Trophoblast cell (in vitro differentiated cells and primary cell): Measurements from ENCODE around the gene TSKU.

Experiments used
- DNase-seq, 2 donors: peaks; one replicate each; pipeline ENCODE4 v3.0.0-alpha.2; 2016
- H2AFZ ChIP-seq: 2 replicates; pipeline ENCODE4 v1.6.1; 2013; ENCODE audit warnings: low read length, moderate library complexity, mild to moderate bottlenecking; ENCODE audit not compliant: insufficient read depth, poor library complexity
- H2AK5ac ChIP-seq: 2 replicates; pipeline ENCODE4 v1.6.1; 2013; ENCODE audit warnings: mild to moderate bottlenecking, low read length
- H2BK120ac ChIP-seq: 2 replicates; pipeline ENCODE4 v1.6.1; 2013; ENCODE audit warnings: low read length, mild to moderate bottlenecking, moderate library complexity; ENCODE audit not compliant: insufficient read depth, poor library complexity
- H2BK12ac ChIP-seq: 2 replicates; pipeline ENCODE4 v1.6.1; 2013; ENCODE audit warnings: mild to moderate bottlenecking, low read length, moderate library complexity
- H2BK5ac ChIP-seq: 2 replicates; pipeline ENCODE4 v1.6.1; 2013; ENCODE audit warnings: low read length, low read depth, moderate library complexity, mild to moderate bottlenecking; ENCODE audit not compliant: poor library complexity
- H3K14ac ChIP-seq: 2 replicates; pipeline ENCODE4 v1.6.1; 2013; ENCODE audit warnings: mild to moderate bottlenecking, low read length
- H3K18ac ChIP-seq: 2 replicates; pipeline ENCODE4 v1.6.1; 2013; ENCODE audit warnings: mild to moderate bottlenecking, low read length
- H3K23ac ChIP-seq: 2 replicates; pipeline ENCODE4 v1.6.1; 2013; ENCODE audit warnings: low read length
- H3K27ac ChIP-seq: 2 replicates; pipeline ENCODE4 v1.5.1; 2013; ENCODE audit warnings: low read depth, mild to moderate bottlenecking, inconsistent platforms, low read length, moderate library complexity
- H3K27me3 ChIP-seq: 2 replicates; pipeline ENCODE4 v1.6.1; 2013; ENCODE audit warnings: inconsistent platforms, mild to moderate bottlenecking, low read length, moderate library complexity; ENCODE audit not compliant: insufficient read depth
- H3K36me3 ChIP-seq, 2 experiments: 1 replicate in 1 of 2; 2 replicates in 1 of 2; pipeline ENCODE4 v1.6.1; 2013; ENCODE audit warnings: low read length in 2 of 2, mild to moderate bottlenecking in 2 of 2, moderate library complexity in 1 of 2; ENCODE audit not compliant: insufficient read depth in 2 of 2, control insufficient read depth in 1 of 2
- H3K4ac ChIP-seq: 2 replicates; pipeline ENCODE4 v1.6.1; 2013; ENCODE audit warnings: low read depth, mild to moderate bottlenecking, low read length, moderate library complexity
- H3K4me1 ChIP-seq, 2 experiments: 1 replicate in 1 of 2; 2 replicates in 1 of 2; pipeline ENCODE4 v1.6.1; 2013; ENCODE audit warnings: low read length in 2 of 2, mild to moderate bottlenecking in 2 of 2, moderate library complexity in 1 of 2; ENCODE audit not compliant: insufficient read depth in 2 of 2, control insufficient read depth in 1 of 2
- H3K4me2 ChIP-seq: 2 replicates; pipeline ENCODE4 v1.6.1; 2013; ENCODE audit warnings: inconsistent platforms, mild to moderate bottlenecking, low read length, moderate library complexity
- H3K4me3 ChIP-seq: 2 replicates; pipeline ENCODE4 v1.5.1; 2013; ENCODE audit warnings: mild to moderate bottlenecking, low read depth, low read length, inconsistent platforms
- H3K79me1 ChIP-seq: one replicate; pipeline ENCODE4 v1.6.1; 2013; ENCODE audit warnings: low read length
- H3K79me2 ChIP-seq: 2 replicates; pipeline ENCODE4 v1.6.1; 2013; ENCODE audit warnings: low read length, mild to moderate bottlenecking; ENCODE audit not compliant: control insufficient read depth, insufficient read depth, poor library complexity
- H3K9ac ChIP-seq: 2 replicates; pipeline ENCODE4 v1.6.1; 2013; ENCODE audit warnings: mild to moderate bottlenecking, low read length
- H3K9me3 ChIP-seq: 2 replicates; pipeline ENCODE4 v1.6.1; 2013; ENCODE audit warnings: low read depth, mild to moderate bottlenecking, control low read depth, inconsistent platforms, low read length; ENCODE audit not compliant: insufficient read depth
- H4K12ac ChIP-seq: 2 replicates; pipeline ENCODE4 v1.6.1; 2013; ENCODE audit warnings: low read depth, mild to moderate bottlenecking, low read length, moderate library complexity
- H4K8ac ChIP-seq: 2 replicates; pipeline ENCODE4 v1.6.1; 2013; ENCODE audit warnings: low read depth, mild to moderate bottlenecking, low read length, moderate library complexity
- H4K91ac ChIP-seq: one replicate; pipeline ENCODE4 v1.6.1; 2013; ENCODE audit warnings: low read depth, mild to moderate bottlenecking, low read length, moderate library complexity
- WGBS: extraction: QIAGEN DNeasy Blood & Tissue Kit; methylation state at CpG from one replicate; pipeline ENCODE4 v1.1.7; 2013; ENCODE audit warnings: missing lambda C conversion rate; ENCODE audit not compliant: insufficient read length, insufficient coverage; ENCODE audit errors: extremely low coverage; 5-methylcytosine and 5-hydroxymethylcytosine counted together

The TSKU gene

DNA sequence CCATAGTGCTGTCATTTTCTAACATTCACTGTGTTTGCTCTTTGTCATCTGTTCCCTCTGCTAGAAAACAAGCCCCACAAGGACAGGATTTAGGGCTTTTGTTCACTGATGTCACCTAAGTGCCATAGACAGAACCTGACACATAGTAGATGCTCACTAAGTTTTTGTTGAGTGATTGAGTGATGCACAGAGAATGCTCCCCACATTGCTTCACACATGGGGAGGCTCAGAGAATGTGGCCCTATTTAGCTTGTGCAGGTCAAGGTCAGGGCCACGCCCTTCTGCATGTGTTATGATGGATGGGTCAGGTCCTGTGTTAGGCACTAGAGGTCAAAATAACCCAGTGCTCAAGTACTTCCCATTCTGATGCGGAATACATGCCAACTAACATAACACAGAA lies 33.1 kb upstream of the TSKU start:
- no peak overlapping the region for H4K8ac ChIP-seq
- H3K79me1 ChIP-seq: no peaks in the 10 kb centered on the region
- no peak overlapping the region for H3K18ac ChIP-seq
- no peak overlapping the region for H2AFZ ChIP-seq
- no peak overlapping the region for H3K27ac ChIP-seq
- no peak overlapping the region for H3K23ac ChIP-seq
- H3K27me3 ChIP-seq: no peaks in the 10 kb centered on the region
- no peak overlapping the region for H3K14ac ChIP-seq
- DNase-seq: no peak
- peaks cover 1% of the 10 kb centered on the region for H3K9me3 ChIP-seq
- no peak overlapping the region for H4K91ac ChIP-seq
- no peak overlapping the region for H2BK12ac ChIP-seq
- H3K9ac ChIP-seq: no peak overlapping the region
- no peak overlapping the region for H2BK5ac ChIP-seq
- no peak overlapping the region for H3K4me2 ChIP-seq
- WGBS: no CpG with 5 or more reads among the region's 2 CpGs
- no peak overlapping the region for H3K4me3 ChIP-seq
- no peak overlapping the region for H2BK120ac ChIP-seq
- no peak overlapping the region for H4K12ac ChIP-seq
- H3K79me2 ChIP-seq: no peaks in the 10 kb centered on the region
- H2AK5ac ChIP-seq: no peak overlapping the region
- H3K4me1 ChIP-seq: peaks cover 3 to 5% of the 10 kb centered on the region in 2 experiments
- H3K4ac ChIP-seq: no peak overlapping the region
- H3K36me3 ChIP-seq: no peaks in the 10 kb centered on the region

DNA sequence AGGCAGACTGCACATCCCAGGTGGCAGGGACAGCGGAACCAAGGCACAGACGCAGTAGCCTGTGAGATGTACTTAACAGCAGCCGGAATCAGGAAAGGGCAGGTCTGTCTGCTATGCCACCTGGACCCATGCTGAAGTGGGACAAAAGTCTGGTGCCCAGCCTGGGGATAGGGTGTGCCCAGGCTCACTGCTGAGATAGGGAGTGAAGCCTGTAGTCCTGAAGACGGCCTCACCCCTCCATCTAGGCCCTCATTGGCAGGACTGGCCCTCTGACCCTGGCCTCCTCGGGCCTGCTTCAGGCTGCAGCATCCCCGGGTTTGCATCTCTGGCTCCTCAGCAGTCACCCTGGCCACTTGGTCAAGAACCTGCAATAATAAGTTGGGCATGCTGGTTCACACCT lies 32.4 kb upstream of the TSKU start:
- no peak overlapping the region for H3K23ac ChIP-seq
- no peak overlapping the region for H3K4ac ChIP-seq
- no peak overlapping the region for H2AFZ ChIP-seq
- no peak overlapping the region for H4K12ac ChIP-seq
- H3K27ac ChIP-seq: no peak overlapping the region
- H2BK120ac ChIP-seq: no peak overlapping the region
- no peaks in the 10 kb centered on the region for H3K36me3 ChIP-seq
- H3K9ac ChIP-seq: no peak overlapping the region
- H4K8ac ChIP-seq: no peak overlapping the region
- peaks cover 1% of the 10 kb centered on the region for H3K9me3 ChIP-seq
- H3K79me2 ChIP-seq: no peaks in the 10 kb centered on the region
- H3K4me3 ChIP-seq: no peak overlapping the region
- no peak overlapping the region for H3K4me2 ChIP-seq
- no peak overlapping the region for H3K14ac ChIP-seq
- DNase-seq: no peak
- H3K27me3 ChIP-seq: no peaks in the 10 kb centered on the region
- H3K18ac ChIP-seq: no peak overlapping the region
- no CpG with 5 or more reads among the region's 6 CpGs for WGBS
- no peak overlapping the region for H2BK5ac ChIP-seq
- peaks cover 3 to 5% of the 10 kb centered on the region in 2 experiments for H3K4me1 ChIP-seq
- no peak overlapping the region for H4K91ac ChIP-seq
- no peak overlapping the region for H2BK12ac ChIP-seq
- H3K79me1 ChIP-seq: no peaks in the 10 kb centered on the region
- no peak overlapping the region for H2AK5ac ChIP-seq

DNA sequence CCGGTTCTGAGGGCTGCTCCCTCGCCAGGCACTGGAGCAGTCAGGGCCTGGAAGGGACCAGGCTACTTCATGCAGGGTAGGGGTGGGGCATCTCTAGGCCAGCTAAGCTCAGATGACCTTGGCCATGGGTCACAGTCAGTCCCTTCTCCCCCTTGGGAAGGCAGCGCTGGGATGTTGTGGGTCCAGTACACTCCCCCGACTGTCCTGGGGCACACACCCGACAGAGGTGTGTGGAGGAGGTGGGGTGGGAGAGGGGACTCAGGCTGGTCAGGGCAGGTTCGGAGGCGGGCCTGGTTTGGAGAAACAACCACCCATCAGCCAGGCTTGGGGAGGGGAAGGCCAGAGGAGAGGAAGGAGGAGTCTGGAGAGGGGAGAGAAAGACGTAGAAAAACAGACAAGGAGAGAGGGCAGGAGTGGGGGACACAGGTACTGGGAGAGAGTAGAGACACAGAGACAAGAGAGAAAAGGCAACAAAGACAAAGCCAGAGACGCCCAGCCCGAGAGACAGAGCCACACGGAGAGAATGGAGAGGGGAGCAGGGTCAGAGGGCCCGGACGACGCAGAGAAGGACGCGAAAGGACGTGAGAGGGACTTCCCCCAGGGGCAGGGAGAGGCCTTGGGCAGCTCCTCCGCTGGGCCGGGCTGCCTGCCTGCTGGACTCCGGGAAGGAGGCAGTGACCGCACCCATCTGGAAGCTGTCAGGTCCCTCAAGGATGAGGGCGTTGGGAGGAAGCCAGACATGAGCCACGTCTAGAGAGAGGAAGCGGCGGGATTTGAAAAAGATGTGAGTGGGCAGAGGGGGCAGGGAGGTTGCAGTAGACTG lies 30.6 kb upstream of the TSKU start:
- H4K12ac ChIP-seq: no peak overlapping the region
- WGBS: no CpG with 5 or more reads among the region's 25 CpGs

DNA sequence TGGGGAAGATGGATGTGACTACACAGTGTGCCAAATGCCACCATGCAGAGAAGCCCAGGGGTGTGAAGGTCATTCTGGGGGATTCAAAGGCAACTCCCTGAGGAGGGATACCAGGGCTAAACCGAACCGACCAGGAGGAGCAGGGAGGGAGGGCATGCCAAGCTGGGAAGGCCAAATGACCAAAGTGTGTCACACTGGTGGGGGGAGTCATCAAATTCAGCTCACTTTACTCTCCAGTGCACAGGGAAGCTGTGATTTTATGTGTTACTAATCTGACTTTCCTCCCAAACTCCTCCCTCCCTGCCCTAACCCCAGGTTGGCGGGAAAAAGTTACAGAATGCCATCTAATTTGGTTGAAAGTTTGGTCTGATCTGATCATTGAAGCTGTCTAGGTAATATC lies 29.7 kb upstream of the TSKU start:
- Histone ChIP-seq H2BK120ac (no peak overlapping the region), H4K12ac (no peak overlapping the region), H3K27me3 (no peaks in the 10 kb centered on the region), H3K9me3 (peaks cover 1% of the 10 kb centered on the region), H2BK5ac (no peak overlapping the region), H3K23ac (no peak overlapping the region), H3K27ac (no peak overlapping the region), H3K9ac (no peak overlapping the region), H2AFZ (no peak overlapping the region), H3K4me3 (no peak overlapping the region), H2AK5ac (no peak overlapping the region), H3K14ac (no peak overlapping the region), H3K4ac (no peak overlapping the region), H3K36me3 (no peaks in the 10 kb centered on the region), H4K8ac (no peak overlapping the region), H4K91ac (no peak overlapping the region), H3K4me1 (peaks cover 3 to 5% of the 10 kb centered on the region in 2 experiments), H3K79me1 (no peaks in the 10 kb centered on the region), H3K79me2 (no peaks in the 10 kb centered on the region), H2BK12ac (no peak overlapping the region), H3K18ac (no peak overlapping the region), H3K4me2 (no peak overlapping the region)
- DNase-seq: no peak
- WGBS: no CpG with 5 or more reads among the region's 3 CpGs

More for the DNA sequence above, 30.6 kb upstream of the TSKU start:
- no peak overlapping the region for H3K4me2 ChIP-seq
- no peaks in the 10 kb centered on the region for H3K36me3 ChIP-seq
- peaks cover 1% of the 10 kb centered on the region for H3K9me3 ChIP-seq
- H3K9ac ChIP-seq: no peak overlapping the region
- H4K8ac ChIP-seq: peak overlapping the region; percentile 20
- H3K14ac ChIP-seq: no peak overlapping the region
- H3K27ac ChIP-seq: no peak overlapping the region
- no peak overlapping the region for H3K4me3 ChIP-seq
- no peaks in the 10 kb centered on the region for H3K79me2 ChIP-seq
- H2AFZ ChIP-seq: no peak overlapping the region
- peak in 1 of 2 donors; percentile 34 for DNase-seq
- H2BK12ac ChIP-seq: no peak overlapping the region
- no peaks in the 10 kb centered on the region for H3K79me1 ChIP-seq
- no peaks in the 10 kb centered on the region for H3K27me3 ChIP-seq
- no peak overlapping the region for H3K23ac ChIP-seq
- H3K4me1 ChIP-seq: peaks cover 3 to 5% of the 10 kb centered on the region in 2 experiments
- no peak overlapping the region for H3K4ac ChIP-seq
- H4K91ac ChIP-seq: no peak overlapping the region
- H2BK120ac ChIP-seq: no peak overlapping the region
- no peak overlapping the region for H3K18ac ChIP-seq
- no peak overlapping the region for H2AK5ac ChIP-seq
- H2BK5ac ChIP-seq: no peak overlapping the region
